ENCODE data around the gene APOC3. TPM values are rescaled to one million over a fixed set of nuclear protein-coding genes. Genes with fewer than 3 reads are reported as not detected.

The APOC3 gene
- total RNA-seq, 1 experiment from 2014 or later, result 128 TPM

GRCh38 chr11:116847612-116848011, 17.9 kb downstream of the APOC3 start:
- Mint-ChIP-seq H3K9me3 (ENCODE audit: unreplicated experiment) (no peaks in the 10 kb centered on the region), H3K27ac (ENCODE audit: unreplicated experiment) (no peak overlapping the region)
- no TSS peak for BruUV-seq (replicated peaks)

DNA sequence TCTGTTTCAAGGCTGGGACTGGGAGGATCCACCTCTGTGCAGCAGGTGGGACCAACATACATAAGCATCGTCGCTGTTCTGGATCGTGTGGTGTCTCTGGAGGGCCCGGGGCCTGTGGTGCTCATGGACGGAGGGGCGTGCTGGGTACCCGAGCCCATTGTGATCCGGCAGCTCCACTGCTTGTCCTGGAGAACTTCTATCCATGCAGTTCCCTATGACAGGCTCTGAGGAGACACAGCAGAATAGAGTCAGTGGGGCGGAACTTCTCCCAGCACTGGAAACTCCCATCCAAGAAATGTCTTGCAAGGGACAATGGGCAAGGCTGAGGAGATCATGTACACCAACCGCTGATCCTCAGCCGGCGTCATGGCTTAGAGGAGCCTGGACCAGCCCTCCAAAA, 19.4 kb downstream of the APOC3 start:
- Histone ChIP-seq H3K27me3 (replicated peaks; ENCODE audit: control insufficient read depth, insufficient read depth, low read length) (no peaks in the 10 kb centered on the region), H3K4me3 (ENCODE audit: low read depth, low read length) (no peak overlapping the region), H3K36me3 (ENCODE audit: control insufficient read depth, insufficient read depth, low read length) (peaks cover 8% of the 10 kb centered on the region), H3K9me3 (no peaks in the 10 kb centered on the region), H3K4me1 (peaks cover 1% of the 10 kb centered on the region)
- Mint-ChIP-seq H3K36me3 (ENCODE audit: insufficient read depth, unreplicated experiment) (peaks cover 42% of the 10 kb centered on the region), H3K4me1 (ENCODE audit: low read depth, unreplicated experiment) (peaks cover 11% of the 10 kb centered on the region), H3K4me3 (ENCODE audit: unreplicated experiment) (no peak overlapping the region), H3K9me3 (ENCODE audit: unreplicated experiment) (no peaks in the 10 kb centered on the region), H3K27ac (ENCODE audit: unreplicated experiment) (no peak overlapping the region), H3K27me3 (ENCODE audit: insufficient read depth, unreplicated experiment) (no peaks in the 10 kb centered on the region)
- TF ChIP-seq CTCF (IDR thresholded peaks at IDR 0.05; ENCODE audit: insufficient read depth in 1 of 2, low read depth in 1 of 2, low read length in 1 of 2, severe bottlenecking in 1 of 2, unreplicated experiment in 1 of 2), result no peak
- no peak for DNase-seq
- CTCF ChIA-PET, result no interaction called here
- POLR2A ChIA-PET, result no interaction called here
- BruUV-seq (replicated peaks), result no TSS peak
- intact Hi-C loops (cut with micrococcal nuclease; ENCODE audit: unreplicated experiment), result no loop called here

More at GRCh38 chr11:116847612-116848011, 17.9 kb downstream of the APOC3 start:
- no peak overlapping the region for H3K4me3 ChIP-seq (ENCODE audit: low read depth, low read length)
- ChIA-PET CTCF (interaction anchor here (0.6 kb wide), 1 partner anchor 261 kb away, joined by 3 read pairs; no protein-coding TSS in a partner anchor), POLR2A (no interaction called here)
- peaks cover 16% of the 10 kb centered on the region for H3K4me1 ChIP-seq
- intact Hi-C loops (cut with micrococcal nuclease; ENCODE audit: unreplicated experiment), result no loop called here
- H3K36me3 ChIP-seq (ENCODE audit: control insufficient read depth, insufficient read depth, low read length), result peaks cover 11% of the 10 kb centered on the region
- peaks cover 26% of the 10 kb centered on the region for H3K4me1 Mint-ChIP-seq (ENCODE audit: low read depth, unreplicated experiment)
- H3K36me3 Mint-ChIP-seq (ENCODE audit: insufficient read depth, unreplicated experiment), result peaks cover 48% of the 10 kb centered on the region
- H3K27me3 Mint-ChIP-seq (ENCODE audit: insufficient read depth, unreplicated experiment), result no peaks in the 10 kb centered on the region
- no peaks in the 10 kb centered on the region for H3K27me3 ChIP-seq (replicated peaks; ENCODE audit: control insufficient read depth, insufficient read depth, low read length)
- no peak for DNase-seq
- H3K4me3 Mint-ChIP-seq (ENCODE audit: unreplicated experiment), result no peak overlapping the region
- no peak for TF ChIP-seq CTCF (IDR thresholded peaks at IDR 0.05; ENCODE audit: insufficient read depth in 1 of 2, low read depth in 1 of 2, low read length in 1 of 2, severe bottlenecking in 1 of 2, unreplicated experiment in 1 of 2)
- H3K9me3 ChIP-seq, result no peaks in the 10 kb centered on the region

DNA sequence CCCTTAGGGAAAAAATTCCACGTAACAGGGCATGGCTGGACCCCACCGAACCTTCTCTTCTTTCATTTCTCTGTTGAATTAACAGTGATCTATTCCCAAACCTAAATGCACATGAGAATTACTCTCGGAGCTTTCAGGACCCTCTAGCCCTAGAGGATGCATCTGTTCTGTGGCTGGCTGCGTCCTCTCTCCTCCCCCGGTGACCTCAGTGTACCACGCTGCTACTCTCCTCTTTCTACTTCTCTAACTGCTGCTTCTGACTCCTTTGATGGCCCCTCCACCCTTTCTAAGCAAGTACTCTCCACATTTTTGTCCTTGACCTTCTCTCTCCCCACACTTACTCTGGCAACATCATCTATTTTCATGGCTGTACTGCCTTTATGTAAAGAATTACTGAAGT, 19.8 kb downstream of the APOC3 start:
- intact Hi-C loops (cut with micrococcal nuclease; ENCODE audit: unreplicated experiment), result no loop called here
- H3K4me3 ChIP-seq (ENCODE audit: low read depth, low read length), result no peak overlapping the region
- no peaks in the 10 kb centered on the region for H3K27me3 ChIP-seq (replicated peaks; ENCODE audit: control insufficient read depth, insufficient read depth, low read length)
- POLR2A ChIA-PET, result no interaction called here
- peak overlapping the region; percentile 14 for H3K27ac Mint-ChIP-seq (ENCODE audit: unreplicated experiment)
- no TSS peak for BruUV-seq (replicated peaks)
- TF ChIP-seq CTCF (IDR thresholded peaks at IDR 0.05; ENCODE audit: insufficient read depth in 1 of 2, low read depth in 1 of 2, low read length in 1 of 2, severe bottlenecking in 1 of 2, unreplicated experiment in 1 of 2), result no peak
- H3K4me1 Mint-ChIP-seq (ENCODE audit: low read depth, unreplicated experiment), result peaks cover 10% of the 10 kb centered on the region
- no peaks in the 10 kb centered on the region for H3K27me3 Mint-ChIP-seq (ENCODE audit: insufficient read depth, unreplicated experiment)
- H3K4me3 Mint-ChIP-seq (ENCODE audit: unreplicated experiment), result no peak overlapping the region
- H3K9me3 Mint-ChIP-seq (ENCODE audit: unreplicated experiment), result no peaks in the 10 kb centered on the region
- H3K9me3 ChIP-seq, result no peaks in the 10 kb centered on the region
- no peak for DNase-seq
- H3K36me3 Mint-ChIP-seq (ENCODE audit: insufficient read depth, unreplicated experiment), result peaks cover 47% of the 10 kb centered on the region
- CTCF ChIA-PET, result no interaction called here
- peaks cover 11% of the 10 kb centered on the region for H3K36me3 ChIP-seq (ENCODE audit: control insufficient read depth, insufficient read depth, low read length)
- no peaks in the 10 kb centered on the region for H3K4me1 ChIP-seq

Data from Caco-2 (cell line).